Stomach (tissue), 4 donors: ENCODE results near the gene DNAJC30.

Source experiments
- CTCF ChIP-seq, 7 experiments: fragments of 450-650 bp in 4 of 7; fragments of 200-600 bp in 3 of 7; sonication (generic) in 3 of 7; IDR thresholded peaks; one replicate each; pipeline ENCODE4 v1.5.1; 2016 to 2019; ENCODE audit warnings: antibody characterized with exemption in 7 of 7, control low read depth in 2 of 7, mild to moderate bottlenecking in 1 of 7
- EP300 ChIP-seq: sonication (generic); formaldehyde crosslinking; IDR thresholded peaks from one replicate; pipeline ENCODE4 v1.6.1; 2017; ENCODE audit warnings: antibody characterized with exemption
- POLR2A ChIP-seq, 4 donors: fragments of 450-650 bp; IDR thresholded peaks; one replicate each; pipeline ENCODE4 v1.6.1; 2016; ENCODE audit warnings: antibody characterized with exemption in 4 of 4, control low read depth in 2 of 4, mild to moderate bottlenecking in 1 of 4, moderate library complexity in 1 of 4

GRCh38 chr7:73650524-73650923 is 32.7 kb downstream of the DNAJC30 start:
- TF ChIP-seq CTCF (IDR thresholded peaks at IDR 0.05) (no peak), EP300 (no peak), POLR2A (IDR thresholded peaks at IDR 0.05) (no peak)
